NB4 (cell line): ENCODE measurements around the gene CACNG7.

Experiments
- DNase-seq: peaks from one replicate; pipeline ENCODE4 v3.0.0; 2010; ENCODE audit warnings: low read depth
- H3K4me3 ChIP-seq: one replicate; pipeline ENCODE4 v1.5.1; 2011; ENCODE audit warnings: mild to moderate bottlenecking, low read depth, low read length, moderate library complexity
- CTCF ChIP-seq: IDR thresholded peaks from one replicate; pipeline ENCODE4 v1.5.1; 2012; ENCODE audit warnings: low read depth, low read length
- MAX ChIP-seq: IDR thresholded peaks from 2 replicates; pipeline ENCODE4 v1.6.1; 2011; ENCODE audit warnings: low read depth, low read length
- MYC ChIP-seq: IDR thresholded peaks from 2 replicates; pipeline ENCODE4 v1.6.1; 2011; ENCODE audit warnings: low read depth, low read length
- POLR2A ChIP-seq: IDR thresholded peaks from 2 replicates; pipeline ENCODE4 v1.6.1; 2011; ENCODE audit warnings: mild to moderate bottlenecking; ENCODE audit not compliant: insufficient read length; ENCODE audit errors: extremely low read depth

The CACNG7 gene

GRCh38 chr19:53978975-53979801, 70.1 kb downstream of the CACNG7 start:
- no peak overlapping the region for H3K4me3 ChIP-seq
- no peak for DNase-seq
- TF ChIP-seq MYC: no peak
- no peak for TF ChIP-seq MAX
- TF ChIP-seq CTCF: no peak
- no peak for TF ChIP-seq POLR2A

- no peak overlapping the region for H3K4me3 ChIP-seq
- TF ChIP-seq MAX (no peak), CTCF (no peak), MYC (no peak), POLR2A (no peak)
- no peak for DNase-seq
These were observed 71.7 kb downstream of the CACNG7 start for GRCh38 chr19:53980539-53981375.

GRCh38 chr19:53981376-53981951, 72.4 kb downstream of the CACNG7 start:
- no peak for TF ChIP-seq MYC
- TF ChIP-seq POLR2A: no peak
- no peak for TF ChIP-seq CTCF
- no peak for TF ChIP-seq MAX
- H3K4me3 ChIP-seq: no peak overlapping the region

GRCh38 chr19:53982001-53982451, 72.9 kb downstream of the CACNG7 start:
- DNase-seq: no peak
- H3K4me3 ChIP-seq: no peak overlapping the region
- TF ChIP-seq CTCF: no peak
- no peak for TF ChIP-seq MYC
- TF ChIP-seq POLR2A: no peak
- no peak for TF ChIP-seq MAX

More at GRCh38 chr19:53981376-53981951, 72.4 kb downstream of the CACNG7 start:
- DNase-seq: no peak

- no peak for TF ChIP-seq POLR2A
- no peak overlapping the region for H3K4me3 ChIP-seq
- no peak for DNase-seq
These were observed 73.5 kb downstream of the CACNG7 start for GRCh38 chr19:53982611-53983010.
